H9 (cell line): ENCODE results near the gene DCST2. TPM values are rescaled to one million over a fixed set of nuclear protein-coding genes. Genes with fewer than 3 reads are reported as not detected.

Experiments used
- DNase-seq: peaks from one replicate; pipeline ENCODE4 v3.0.0-alpha.2; 2017
- H2AFZ ChIP-seq: one replicate; pipeline ENCODE4 v1.6.1; 2013; ENCODE audit warnings: mild to moderate bottlenecking, low read length, control low read depth, moderate library complexity
- H2AK5ac ChIP-seq: 2 replicates; pipeline ENCODE4 v1.6.1; 2013; ENCODE audit warnings: low read length, control low read depth, mixed read lengths; ENCODE audit not compliant: insufficient read length
- H2BK120ac ChIP-seq: one replicate; pipeline ENCODE4 v1.6.1; 2013; ENCODE audit warnings: low read depth, mild to moderate bottlenecking, low read length, control low read depth, inconsistent platforms; ENCODE audit not compliant: poor library complexity, severe bottlenecking
- H2BK12ac ChIP-seq: 2 replicates; pipeline ENCODE4 v1.6.1; 2013; ENCODE audit warnings: low read length, control low read depth, mixed read lengths, low read depth; ENCODE audit not compliant: insufficient read length
- H2BK15ac ChIP-seq: 2 replicates; pipeline ENCODE4 v1.6.1; 2013; ENCODE audit warnings: low read depth, low read length, control low read depth
- H2BK20ac ChIP-seq: one replicate; pipeline ENCODE4 v1.6.1; 2013; ENCODE audit warnings: low read depth, mild to moderate bottlenecking, low read length, control low read depth, inconsistent platforms; ENCODE audit not compliant: poor library complexity, severe bottlenecking
- H2BK5ac ChIP-seq: 2 replicates; pipeline ENCODE4 v1.6.1; 2013; ENCODE audit warnings: low read length, control low read depth, mixed read lengths; ENCODE audit not compliant: insufficient read length
- H3K14ac ChIP-seq: 2 replicates; pipeline ENCODE4 v1.6.1; 2013; ENCODE audit warnings: low read length, control low read depth; ENCODE audit not compliant: insufficient read depth
- H3K18ac ChIP-seq: 2 replicates; pipeline ENCODE4 v1.6.1; 2013; ENCODE audit warnings: low read depth, mild to moderate bottlenecking, mixed read lengths, low read length, control low read depth; ENCODE audit not compliant: insufficient read length
- H3K23ac ChIP-seq: 2 replicates; pipeline ENCODE4 v1.6.1; 2013; ENCODE audit warnings: low read length, control low read depth, mixed read lengths, low read depth; ENCODE audit not compliant: insufficient read length
- H3K23me2 ChIP-seq: 2 replicates; pipeline ENCODE4 v1.6.1; 2013; ENCODE audit warnings: low read depth, mild to moderate bottlenecking, mixed read lengths, low read length, control low read depth; ENCODE audit not compliant: insufficient read length, poor library complexity, severe bottlenecking
- H3K27ac ChIP-seq: 2 replicates; pipeline ENCODE4 v1.5.1; 2013; ENCODE audit warnings: low read length, control low read depth, mixed read lengths, low read depth; ENCODE audit not compliant: insufficient read length
- H3K27me3 ChIP-seq: 2 replicates; pipeline ENCODE4 v1.6.1; 2013; ENCODE audit warnings: low read length, control low read depth, inconsistent platforms; ENCODE audit not compliant: insufficient read depth
- H3K4ac ChIP-seq: 2 replicates; pipeline ENCODE4 v1.6.1; 2013; ENCODE audit warnings: low read depth, mild to moderate bottlenecking, control low read depth, inconsistent platforms, low read length, moderate library complexity
- H3K4me1 ChIP-seq: 2 replicates; pipeline ENCODE4 v1.6.1; 2013; ENCODE audit warnings: low read length, control low read depth, inconsistent platforms; ENCODE audit not compliant: insufficient read depth
- H3K4me2 ChIP-seq: 2 replicates; pipeline ENCODE4 v1.6.1; 2013; ENCODE audit warnings: low read length, control low read depth, mixed read lengths; ENCODE audit not compliant: insufficient read length, insufficient read depth
- H3K56ac ChIP-seq: 2 replicates; pipeline ENCODE4 v1.6.1; 2013; ENCODE audit warnings: low read depth, mild to moderate bottlenecking, mixed read lengths, low read length, control low read depth; ENCODE audit not compliant: insufficient read length
- H3K79me1 ChIP-seq: 2 replicates; pipeline ENCODE4 v1.6.1; 2013; ENCODE audit warnings: low read depth, mild to moderate bottlenecking, moderate library complexity, low read length, control low read depth, inconsistent platforms; ENCODE audit not compliant: insufficient read depth, poor library complexity, severe bottlenecking
- H3K79me2 ChIP-seq: 2 replicates; pipeline ENCODE4 v1.6.1; 2013; ENCODE audit warnings: low read length, control low read depth, inconsistent platforms; ENCODE audit not compliant: insufficient read depth
- H3K9ac ChIP-seq: 2 replicates; pipeline ENCODE4 v1.6.1; 2013; ENCODE audit warnings: low read length, control low read depth, mixed read lengths; ENCODE audit not compliant: insufficient read length; ENCODE audit errors: extremely low read depth
- H3K9me3 ChIP-seq: one replicate; pipeline ENCODE4 v1.6.1; 2013; ENCODE audit warnings: low read depth, low read length, inconsistent platforms; ENCODE audit not compliant: control insufficient read depth
- H3T11ph ChIP-seq: one replicate; pipeline ENCODE4 v1.6.1; 2013; ENCODE audit warnings: mild to moderate bottlenecking, low read length, control low read depth, inconsistent platforms
- H4K20me1 ChIP-seq: one replicate; pipeline ENCODE4 v1.6.1; 2013; ENCODE audit not compliant: control insufficient read depth, insufficient read length, insufficient read depth
- H4K5ac ChIP-seq: 2 replicates; pipeline ENCODE4 v1.6.1; 2013; ENCODE audit warnings: low read depth, mild to moderate bottlenecking, mixed read lengths, low read length, control low read depth; ENCODE audit not compliant: insufficient read length
- H4K8ac ChIP-seq: replicated peaks from 2 replicates; pipeline ENCODE4 v1.6.1; 2013; ENCODE audit warnings: low read length, control low read depth, mixed read lengths, low read depth; ENCODE audit not compliant: insufficient read length
- H4K91ac ChIP-seq: 2 replicates; pipeline ENCODE4 v1.6.1; 2013; ENCODE audit warnings: low read depth, mild to moderate bottlenecking, moderate library complexity, mixed read lengths, low read length, control low read depth; ENCODE audit not compliant: insufficient read length
- H3K27ac Mint-ChIP-seq, 3 experiments: 2 replicates in 2 of 3; 3 replicates in 1 of 3; pipeline ENCODE4 v1.8.0; 2020 to 2021; ENCODE audit warnings: mixed read lengths in 3 of 3, mild to moderate bottlenecking in 1 of 3, moderate library complexity in 1 of 3
- H3K27me3 Mint-ChIP-seq: 2 replicates; pipeline ENCODE4 v1.8.0; 2021; ENCODE audit warnings: low read depth, mild to moderate bottlenecking, moderate library complexity, mixed read lengths
- H3K36me3 Mint-ChIP-seq, 3 experiments: 2 replicates in 2 of 3; 3 replicates in 1 of 3; pipeline ENCODE4 v1.8.0; 2020 to 2021; ENCODE audit warnings: low read depth in 3 of 3, mixed read lengths in 3 of 3; ENCODE audit not compliant: insufficient read depth in 1 of 3
- H3K4me1 Mint-ChIP-seq, 2 experiments: 2 replicates each; pipeline ENCODE4 v1.8.0; 2020; ENCODE audit warnings: mixed read lengths in 2 of 2
- H3K4me3 Mint-ChIP-seq, 2 experiments: 2 replicates in 1 of 2; 3 replicates in 1 of 2; pipeline ENCODE4 v1.8.0; 2020 to 2021; ENCODE audit warnings: mild to moderate bottlenecking in 2 of 2, mixed read lengths in 2 of 2, moderate library complexity in 1 of 2
- H3K9me3 Mint-ChIP-seq, 2 experiments: 2 replicates in 1 of 2; 3 replicates in 1 of 2; pipeline ENCODE4 v1.8.0; 2020; ENCODE audit warnings: mild to moderate bottlenecking in 2 of 2, mixed read lengths in 2 of 2, moderate library complexity in 1 of 2
- WGBS: extraction: QIAGEN DNeasy Blood & Tissue Kit; methylation state at CpG from one replicate; pipeline ENCODE4 v1.1.7; 2013; ENCODE audit warnings: missing lambda C conversion rate, low lambda C conversion rate, mixed read lengths; ENCODE audit not compliant: insufficient read length; ENCODE audit errors: extremely low coverage; 5-methylcytosine and 5-hydroxymethylcytosine counted together
- total RNA-seq: library from RNA; stranded (reverse); gene quantifications from 2 replicates; pipeline ENCODE4 v1.2.1, GENCODE V29; 2021
- TF ChIP-seq, protein P1 (sequence below): fragments of 200-600 bp; sonication (generic); conservative IDR thresholded peaks from 3 replicates; pipeline ENCODE4 v1.8.0; 2021; ENCODE audit warnings: antibody characterized with exemption, mild to moderate bottlenecking

DCST2 gene
- total RNA-seq, 1 experiment from 2014 or later, result 0.35 TPM

DNA sequence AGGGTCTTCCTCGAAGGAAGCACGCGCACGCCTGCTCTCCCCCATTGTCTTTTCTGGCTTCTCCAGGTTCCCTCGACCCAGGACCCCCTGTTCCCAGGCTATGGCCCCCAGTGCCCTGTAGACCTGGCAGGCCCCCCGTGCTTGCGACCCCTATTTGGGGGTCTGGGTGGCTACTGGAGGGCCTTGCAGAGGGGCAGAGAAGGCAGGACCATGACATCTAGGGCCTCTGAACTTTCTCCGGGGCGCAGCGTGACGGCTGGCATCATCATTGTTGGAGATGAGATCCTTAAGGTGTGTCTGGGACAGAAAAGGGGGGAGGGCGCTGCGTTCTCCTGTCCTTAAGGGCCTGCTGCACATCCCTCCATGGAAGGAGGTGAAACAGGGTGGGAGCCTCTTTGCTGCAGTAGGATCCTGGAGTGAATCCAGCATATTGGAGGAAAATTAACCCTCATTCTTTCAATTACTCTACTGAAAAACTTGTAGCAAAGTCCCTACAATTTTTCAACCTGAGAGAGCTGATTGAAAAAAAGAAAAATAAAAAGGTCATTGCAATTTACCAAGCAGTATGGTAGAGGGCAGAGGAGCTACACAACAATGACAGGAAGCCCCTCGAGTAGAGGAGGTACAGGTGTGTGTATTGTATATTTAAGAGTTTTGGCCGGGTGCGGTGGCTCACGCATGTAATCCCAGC lies 49.7 kb downstream of the DCST2 start:
- peaks cover 39 to 63% (median 52%) of the 10 kb centered on the region in 3 experiments for H3K36me3 Mint-ChIP-seq
- peak overlapping the region; percentile 86 for H3K4me2 ChIP-seq

More for the DNA sequence above, 49.7 kb downstream of the DCST2 start:
- no peak overlapping the region for H2BK15ac ChIP-seq
- no peak overlapping the region for H3T11ph ChIP-seq
- H3K18ac ChIP-seq, result peak overlapping the region; percentile 41
- peaks cover 8 to 9% of the 10 kb centered on the region in 2 experiments; a peak in 3 of 4 replicates for H3K4me1 Mint-ChIP-seq
- H3K4ac ChIP-seq, result no peak overlapping the region
- no peak overlapping the region for H3K27ac Mint-ChIP-seq
- H3K79me2 ChIP-seq, result peaks cover 9% of the 10 kb centered on the region; the same call in 1 of the 2 replicates
- H3K27me3 ChIP-seq, result no peaks in the 10 kb centered on the region
- H2BK12ac ChIP-seq, result no peak overlapping the region
- H4K8ac ChIP-seq, result no peak overlapping the region
- H3K4me1 ChIP-seq, result no peaks in the 10 kb centered on the region
- no peak overlapping the region for H2BK5ac ChIP-seq
- no peak overlapping the region for H2BK20ac ChIP-seq
- peaks cover 8% of the 10 kb centered on the region for H3K23me2 ChIP-seq
- H3K79me1 ChIP-seq, result peaks cover 2% of the 10 kb centered on the region
- no peak overlapping the region for H3K56ac ChIP-seq
- DNase-seq, result no peak
- H2AK5ac ChIP-seq, result no peak overlapping the region
- no peak overlapping the region for H3K23ac ChIP-seq
- H4K20me1 ChIP-seq, result no peaks in the 10 kb centered on the region
- no peaks in the 10 kb centered on the region for H3K9me3 ChIP-seq
- no peak overlapping the region for H2BK120ac ChIP-seq
- no peak overlapping the region for H3K27ac ChIP-seq
- peak overlapping the region; percentile 52 for H3K14ac ChIP-seq
- no peak overlapping the region for H4K91ac ChIP-seq
- H3K9ac ChIP-seq, result peak overlapping the region; percentile 97
- H2AFZ ChIP-seq, result no peak overlapping the region
- TF ChIP-seq, protein P1, sequence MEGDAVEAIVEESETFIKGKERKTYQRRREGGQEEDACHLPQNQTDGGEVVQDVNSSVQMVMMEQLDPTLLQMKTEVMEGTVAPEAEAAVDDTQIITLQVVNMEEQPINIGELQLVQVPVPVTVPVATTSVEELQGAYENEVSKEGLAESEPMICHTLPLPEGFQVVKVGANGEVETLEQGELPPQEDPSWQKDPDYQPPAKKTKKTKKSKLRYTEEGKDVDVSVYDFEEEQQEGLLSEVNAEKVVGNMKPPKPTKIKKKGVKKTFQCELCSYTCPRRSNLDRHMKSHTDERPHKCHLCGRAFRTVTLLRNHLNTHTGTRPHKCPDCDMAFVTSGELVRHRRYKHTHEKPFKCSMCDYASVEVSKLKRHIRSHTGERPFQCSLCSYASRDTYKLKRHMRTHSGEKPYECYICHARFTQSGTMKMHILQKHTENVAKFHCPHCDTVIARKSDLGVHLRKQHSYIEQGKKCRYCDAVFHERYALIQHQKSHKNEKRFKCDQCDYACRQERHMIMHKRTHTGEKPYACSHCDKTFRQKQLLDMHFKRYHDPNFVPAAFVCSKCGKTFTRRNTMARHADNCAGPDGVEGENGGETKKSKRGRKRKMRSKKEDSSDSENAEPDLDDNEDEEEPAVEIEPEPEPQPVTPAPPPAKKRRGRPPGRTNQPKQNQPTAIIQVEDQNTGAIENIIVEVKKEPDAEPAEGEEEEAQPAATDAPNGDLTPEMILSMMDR, result no peak
- no CpG with 5 or more reads among the region's 17 CpGs for whole genome bisulfite sequencing
- no peaks in the 10 kb centered on the region for H3K9me3 Mint-ChIP-seq
- no peak overlapping the region for H4K5ac ChIP-seq
- no peak overlapping the region for H3K4me3 Mint-ChIP-seq
- H3K27me3 Mint-ChIP-seq, result no peaks in the 10 kb centered on the region
